Endothelial cell of umbilical vein (primary cell): ENCODE data around the gene ITPR1. TPM values are rescaled to one million over a fixed set of nuclear protein-coding genes. Genes with fewer than 3 reads are reported as not detected.

ENCODE experiments used
- BruUV-seq: library from RNA; stranded (reverse); fragments of 400-500 nt; replicated peaks from 2 replicates; lab custom pipeline; 2021; lab: Mats Ljungman, UMichigan
- CTCF ChIA-PET: fragments of 300-600, 350-600 bp; sonication (Branson Sonifier 250); formaldehyde crosslinking; loops from one replicate; lab custom pipeline; 2021; ENCODE audit warnings: antibody characterized with exemption, inconsistent platforms; lab: Charles Lee
- POLR2A ChIA-PET: fragments of 300-600, 350-600 bp; sonication (Branson Sonifier 250); formaldehyde crosslinking; loops from one replicate; lab custom pipeline; 2021; ENCODE audit warnings: antibody characterized with exemption, inconsistent platforms; lab: Charles Lee
- DNase-seq: peaks from one replicate; pipeline ENCODE4 v3.0.0-alpha.2; 2011; ENCODE audit warnings: low read depth, low spot score
- FAIRE-seq: peaks from 2 replicates; lab custom pipeline; 2011; peaks lifted over from hg19 to GRCh38; lab: Jason Lieb, UNC
- H2AFZ ChIP-seq: 2 replicates; pipeline ENCODE4 v1.6.0; 2012; ENCODE audit warnings: low read depth, low read length, control low read depth, inconsistent platforms
- H3K27ac ChIP-seq: 2 replicates; pipeline ENCODE4 v1.5.1; 2011; ENCODE audit warnings: low read depth, mild to moderate bottlenecking, control low read depth, low read length, moderate library complexity; ENCODE audit not compliant: insufficient read depth
- H3K27me3 ChIP-seq, 2 experiments: 2 replicates each; pipeline versions ENCODE4 v1.6.0 to v1.6.1; 2011; ENCODE audit warnings: low read length in 2 of 2, mixed read lengths in 1 of 2; ENCODE audit not compliant: control insufficient read depth in 2 of 2, insufficient read depth in 2 of 2
- H3K36me3 ChIP-seq, 2 experiments: 2 replicates in 1 of 2; 3 replicates in 1 of 2; pipeline ENCODE4 v1.5.1; 2011; ENCODE audit warnings: low read length in 2 of 2, mild to moderate bottlenecking in 1 of 2, moderate library complexity in 1 of 2; ENCODE audit not compliant: control insufficient read depth in 2 of 2, insufficient read depth in 2 of 2; ENCODE audit errors: extremely low read depth in 1 of 2
- H3K4me1 ChIP-seq: 3 replicates; pipeline ENCODE4 v1.5.1; 2011; ENCODE audit warnings: mild to moderate bottlenecking, low read length; ENCODE audit not compliant: control insufficient read depth, insufficient read depth; ENCODE audit errors: extremely low read depth
- H3K4me2 ChIP-seq: 2 replicates; pipeline ENCODE4 v1.6.1; 2011; ENCODE audit warnings: low read length, control low read depth, mixed read lengths; ENCODE audit not compliant: insufficient read depth
- H3K4me3 ChIP-seq, 3 experiments: fragments of 200-600 bp in 1 of 3; sonication (generic), shearing (Covaris generic) in 1 of 3; replicated peaks in 1 of 3; 2 replicates each; pipeline ENCODE4 v1.5.1; 2011 to 2016; ENCODE audit warnings: control low read depth in 3 of 3, low read length in 3 of 3, mild to moderate bottlenecking in 2 of 3, inconsistent platforms in 1 of 3, low read depth in 1 of 3, moderate library complexity in 1 of 3; ENCODE audit not compliant: insufficient read depth in 1 of 3
- H3K79me2 ChIP-seq: 2 replicates; pipeline ENCODE4 v1.6.0; 2012; ENCODE audit warnings: low read length, inconsistent platforms; ENCODE audit not compliant: control insufficient read depth, insufficient read depth
- H3K9ac ChIP-seq: replicated peaks from 2 replicates; pipeline ENCODE3; 2011; ENCODE audit warnings: low read length, control low read depth; ENCODE audit not compliant: insufficient read depth; ENCODE audit errors: extremely low read depth
- H3K9me1 ChIP-seq: replicated peaks from 3 replicates; pipeline ENCODE4 v1.6.0; 2011; ENCODE audit warnings: mild to moderate bottlenecking, low read length; ENCODE audit not compliant: control insufficient read depth, insufficient read depth; ENCODE audit errors: extremely low read depth
- H3K9me3 ChIP-seq: replicated peaks from 2 replicates; pipeline ENCODE4 v1.5.1; 2012; ENCODE audit warnings: low read length, inconsistent platforms; ENCODE audit not compliant: control insufficient read depth, insufficient read depth
- H4K20me1 ChIP-seq: replicated peaks from 2 replicates; pipeline ENCODE3; 2011; ENCODE audit warnings: mild to moderate bottlenecking, low read length; ENCODE audit not compliant: control insufficient read depth, insufficient read depth; ENCODE audit errors: extremely low read depth
- EZH2 ChIP-seq: IDR thresholded peaks from 2 replicates; pipeline ENCODE4 v1.6.1; 2012; ENCODE audit warnings: borderline replicate concordance, low read depth, mild to moderate bottlenecking, moderate library complexity, low read length, inconsistent platforms; ENCODE audit not compliant: severe bottlenecking
- FOS ChIP-seq: IDR thresholded peaks from 2 replicates; pipeline ENCODE4 v1.6.1; 2011; ENCODE audit warnings: mild to moderate bottlenecking, low read length, moderate library complexity, borderline replicate concordance; ENCODE audit not compliant: insufficient read depth
- GATA2 ChIP-seq: IDR thresholded peaks from 2 replicates; pipeline ENCODE4 v1.7.0; 2011; ENCODE audit warnings: low read depth, mild to moderate bottlenecking, moderate library complexity, mixed read lengths, low read length; ENCODE audit not compliant: insufficient read length, insufficient read depth
- JUN ChIP-seq: IDR thresholded peaks from 2 replicates; pipeline ENCODE4 v1.6.1; 2011; ENCODE audit warnings: borderline replicate concordance, low read depth; ENCODE audit not compliant: insufficient read length, insufficient read depth
- MYC ChIP-seq: IDR thresholded peaks from one replicate; pipeline ENCODE4 v1.6.1; 2011; ENCODE audit warnings: mild to moderate bottlenecking, low read depth, low read length
- POLR2A ChIP-seq: IDR thresholded peaks from 2 replicates; pipeline ENCODE4 v1.6.1; 2012; ENCODE audit warnings: low read depth, mild to moderate bottlenecking, control low read depth, low read length
- dilution Hi-C: fragments of 300-500 bp; cut with MboI; formaldehyde crosslinking; loops from one replicate; pipeline ENCODE4 v1.15.0; 2019; ENCODE audit warnings: low sequenced_read_pairs; ENCODE audit not compliant: extremely low pct_ligation_motif_present
- intact Hi-C: fragments of 100-400 bp; cut with micrococcal nuclease; formaldehyde crosslinking; loops from one replicate; pipeline ENCODE4 v1.10.0; 2022
- polyA plus RNA-seq, 4 experiments: library from polyadenylated mRNA; depleted of rRNA in 3 of 4; stranded (reverse) in 3 of 4; unstranded in 1 of 4; fragments of >200 nt; gene quantifications; 2 replicates each; pipeline versions ENCODE4 v1.2.1 to v1.2.3, GENCODE V29; 2011 to 2012; ENCODE audit warnings: missing spikeins in 1 of 4
- total RNA-seq: library from RNA; stranded (reverse); gene quantifications from 2 replicates; pipeline ENCODE4 v1.2.3, GENCODE V29; 2021
- TF ChIP-seq, protein P1 (sequence below), 2 donors: IDR thresholded peaks; 1 replicate in 1 of 2; 2 replicates in 1 of 2; pipeline ENCODE4 v1.5.1; 2011; ENCODE audit warnings: low read length in 2 of 2, mild to moderate bottlenecking in 2 of 2, moderate library complexity in 2 of 2, control low read depth in 1 of 2, inconsistent platforms in 1 of 2, low read depth in 1 of 2; ENCODE audit not compliant: insufficient read depth in 1 of 2; ENCODE audit errors: extremely low read depth in 1 of 2
- TF ChIP-seq, protein P2 (sequence below): IDR thresholded peaks from 2 replicates; pipeline ENCODE4 v1.6.1; 2011; ENCODE audit not compliant: insufficient read depth, insufficient read length

ITPR1 gene
- total and polyA plus RNA-seq, 2 donors (not counting 3 experiments of a cell fraction or from before 2014, with no cell fraction given): 5.1 to 16.1 TPM

DNA sequence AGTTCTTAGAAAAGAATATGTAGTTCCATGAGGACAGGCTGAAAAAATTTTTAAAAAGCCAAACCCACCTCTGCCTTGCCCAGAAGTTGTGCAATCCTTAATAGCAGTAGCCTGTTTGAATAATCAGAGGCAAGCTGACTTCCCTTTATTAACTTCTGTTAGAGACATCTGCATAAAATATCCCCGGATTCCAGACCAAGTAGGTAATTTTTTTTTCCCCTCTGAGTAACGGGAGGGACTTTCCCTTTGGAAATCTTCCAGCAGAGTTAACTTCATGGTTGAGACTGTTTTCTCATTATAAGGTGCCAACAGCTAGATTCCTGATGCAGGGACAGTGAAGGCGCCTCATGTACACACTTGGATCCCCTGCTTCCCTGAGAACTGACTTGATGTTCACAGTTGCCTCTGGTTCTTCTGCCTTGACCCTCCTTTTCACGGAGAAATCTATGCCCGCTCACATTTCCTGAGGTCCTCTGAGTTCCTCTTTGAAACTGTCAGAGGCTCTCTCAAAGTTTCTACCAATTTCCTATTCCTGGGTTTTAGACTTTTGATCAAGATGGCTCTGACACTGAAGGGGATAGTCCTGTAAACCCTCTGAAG, 258.5 kb downstream of the ITPR1 start:
- Histone ChIP-seq H3K27ac (peak overlapping the region; percentile 80), H3K4me3 (no peak overlapping the region), H3K9me1 (no peaks in the 10 kb centered on the region), H3K4me1 (peaks cover 22% of the 10 kb centered on the region), H3K27me3 (no peaks in the 10 kb centered on the region), H3K4me2 (peak overlapping the region; percentile 23), H4K20me1 (no peaks in the 10 kb centered on the region), H3K9ac (peak overlapping the region; percentile 46), H3K79me2 (no peaks in the 10 kb centered on the region), H3K36me3 (no peaks in the 10 kb centered on the region), H2AFZ (no peak overlapping the region), H3K9me3 (no peaks in the 10 kb centered on the region)
- dilution Hi-C loops: no loop called here
- intact Hi-C loops: no loop called here
- POLR2A ChIA-PET: no interaction called here
- TF ChIP-seq POLR2A (no peak), GATA2 (no peak), JUN (peak; percentile 46)
- BruUV-seq: no TSS peak
- CTCF ChIA-PET: interaction anchor here (0.9 to 2.7 kb wide), 5 partner anchors 10 to 229 kb away, joined by 4 to 11 read pairs (median 8); no protein-coding TSS in a partner anchor
- DNase-seq (peak; percentile 92), FAIRE-seq (peak; percentile 77)

DNA sequence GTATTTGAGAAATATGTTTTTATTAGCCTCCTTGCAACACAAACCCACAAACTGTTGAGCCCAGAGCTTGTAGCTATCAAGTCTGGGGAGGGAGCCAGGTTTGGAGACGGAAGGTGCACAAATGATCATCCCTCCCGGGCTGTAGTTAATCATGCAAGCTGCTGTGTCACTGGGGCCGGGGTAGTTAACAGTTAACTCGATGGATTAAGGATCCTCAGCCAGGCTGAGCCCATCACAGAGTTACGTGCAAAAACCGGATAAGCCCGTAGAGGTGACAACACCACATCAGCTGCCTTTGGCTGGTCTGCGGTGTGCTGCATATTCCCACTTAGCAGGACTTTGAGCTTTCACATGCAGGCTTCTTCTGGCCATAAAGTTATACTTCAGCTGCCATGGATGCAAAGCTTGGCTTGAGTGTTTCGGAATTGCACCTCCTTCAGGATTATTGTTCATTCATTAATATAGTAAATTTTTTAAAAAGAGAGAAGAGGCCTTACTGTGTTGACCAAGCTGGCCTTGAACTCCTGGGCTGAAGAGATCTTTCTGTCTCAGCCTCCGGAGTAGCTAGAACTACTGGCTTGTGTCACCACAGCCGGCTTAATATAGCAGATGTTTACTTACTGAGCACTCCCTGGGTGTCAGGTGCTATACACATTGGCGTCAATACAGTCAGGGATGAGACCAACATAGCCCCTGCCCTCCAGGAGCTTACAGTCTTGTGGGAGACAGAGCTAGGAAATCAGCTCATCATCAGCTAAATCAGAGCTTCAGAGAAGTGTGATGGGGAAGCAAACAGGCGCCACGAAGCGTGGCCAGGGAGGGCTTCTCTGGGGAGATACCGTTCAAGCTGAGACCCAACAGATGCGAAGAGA, 259.3 kb downstream of the ITPR1 start:
- Histone ChIP-seq H3K27ac (no peak overlapping the region), H3K4me1 (peaks cover 22% of the 10 kb centered on the region), H3K9me3 (no peaks in the 10 kb centered on the region), H2AFZ (no peak overlapping the region), H3K9ac (no peak overlapping the region), H3K4me2 (no peak overlapping the region), H3K9me1 (no peaks in the 10 kb centered on the region), H4K20me1 (no peaks in the 10 kb centered on the region), H3K4me3 (no peak overlapping the region), H3K27me3 (no peaks in the 10 kb centered on the region), H3K79me2 (no peaks in the 10 kb centered on the region), H3K36me3 (no peaks in the 10 kb centered on the region)
- ChIA-PET CTCF (interaction anchor here (0.9 to 2.7 kb wide), 7 partner anchors 10 to 228 kb away, joined by 3 to 11 read pairs (median 5); no protein-coding TSS in a partner anchor), POLR2A (no interaction called here)
- intact Hi-C loops (no loop called here), dilution Hi-C loops (no loop called here)
- TF ChIP-seq FOS (no peak), MYC (no peak), GATA2 (no peak), JUN (no peak), POLR2A (no peak), EZH2 (no peak)
- TF ChIP-seq, protein P1, sequence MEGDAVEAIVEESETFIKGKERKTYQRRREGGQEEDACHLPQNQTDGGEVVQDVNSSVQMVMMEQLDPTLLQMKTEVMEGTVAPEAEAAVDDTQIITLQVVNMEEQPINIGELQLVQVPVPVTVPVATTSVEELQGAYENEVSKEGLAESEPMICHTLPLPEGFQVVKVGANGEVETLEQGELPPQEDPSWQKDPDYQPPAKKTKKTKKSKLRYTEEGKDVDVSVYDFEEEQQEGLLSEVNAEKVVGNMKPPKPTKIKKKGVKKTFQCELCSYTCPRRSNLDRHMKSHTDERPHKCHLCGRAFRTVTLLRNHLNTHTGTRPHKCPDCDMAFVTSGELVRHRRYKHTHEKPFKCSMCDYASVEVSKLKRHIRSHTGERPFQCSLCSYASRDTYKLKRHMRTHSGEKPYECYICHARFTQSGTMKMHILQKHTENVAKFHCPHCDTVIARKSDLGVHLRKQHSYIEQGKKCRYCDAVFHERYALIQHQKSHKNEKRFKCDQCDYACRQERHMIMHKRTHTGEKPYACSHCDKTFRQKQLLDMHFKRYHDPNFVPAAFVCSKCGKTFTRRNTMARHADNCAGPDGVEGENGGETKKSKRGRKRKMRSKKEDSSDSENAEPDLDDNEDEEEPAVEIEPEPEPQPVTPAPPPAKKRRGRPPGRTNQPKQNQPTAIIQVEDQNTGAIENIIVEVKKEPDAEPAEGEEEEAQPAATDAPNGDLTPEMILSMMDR (IDR thresholded peaks at IDR 0.05; ENCODE audit: extremely low read depth in 1 of 2, insufficient read depth in 1 of 2, low read depth in 1 of 2, low read length in 2 of 2): no peak
- TF ChIP-seq, protein P2, sequence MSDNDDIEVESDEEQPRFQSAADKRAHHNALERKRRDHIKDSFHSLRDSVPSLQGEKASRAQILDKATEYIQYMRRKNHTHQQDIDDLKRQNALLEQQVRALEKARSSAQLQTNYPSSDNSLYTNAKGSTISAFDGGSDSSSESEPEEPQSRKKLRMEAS: no peak
- BruUV-seq: no TSS peak
- no peak for DNase-seq
- peak; percentile 38 for FAIRE-seq
